ENCODE measurements around the gene GCDH. TPM values are rescaled to one million over a fixed set of nuclear protein-coding genes. Genes with fewer than 3 reads are reported as not detected.

Gene GCDH
- total RNA-seq (11.8 and 18.0 TPM in 2 replicates), polyA plus RNA-seq (10.3 and 15.5 TPM in 2 replicates), polyA minus RNA-seq (ENCODE audit: low replicate concordance) (9.9 and 29.3 TPM in 2 replicates)
- 11.1 and 17.6 TPM in 2 replicates for polyA plus RNA-seq (2012)

DNA sequence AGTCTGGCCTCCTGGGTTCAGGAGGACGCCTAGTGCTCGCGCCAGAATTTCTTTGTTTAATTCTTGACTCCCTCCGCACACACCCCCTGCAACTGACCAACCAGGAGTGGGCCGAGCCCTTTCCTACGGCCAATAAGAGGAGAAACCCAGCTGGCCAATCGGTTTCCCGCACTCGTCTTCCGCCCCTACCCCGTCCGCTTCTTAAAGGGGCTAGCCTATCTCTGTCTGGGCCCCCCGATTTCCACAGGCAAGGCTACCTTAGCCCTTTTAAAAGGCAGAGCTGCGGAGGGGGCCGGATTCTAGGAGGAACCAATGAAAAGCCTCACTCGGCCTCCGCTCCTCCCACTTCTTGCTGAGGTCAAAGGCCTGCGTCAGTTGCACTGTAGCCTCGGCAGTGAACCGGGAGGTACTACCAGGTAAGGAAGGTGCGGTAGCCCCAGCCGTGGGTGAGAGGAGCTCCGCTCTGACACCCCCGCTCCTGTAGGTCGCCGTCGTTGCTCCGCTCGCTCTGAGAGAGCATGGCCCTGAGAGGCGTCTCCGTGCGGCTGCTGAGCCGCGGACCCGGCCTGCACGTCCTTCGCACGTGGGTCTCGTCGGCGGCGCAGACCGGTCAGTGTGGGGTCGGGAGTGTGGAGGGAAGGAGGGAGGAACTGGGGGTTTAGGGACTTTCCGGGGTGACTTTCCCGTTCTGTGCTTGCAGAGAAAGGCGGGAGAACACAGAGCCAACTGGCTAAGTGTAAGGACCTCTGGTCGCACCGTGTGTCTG lies at the start of gene GCDH:
Gene GCDH, plus strand, starts transcription at position 374 of the 766 bp plus-strand sequence. Its CDS starts 145 bp downstream, at position 519.
- H3K4me3 ChIP-seq (replicated peaks in 1 of 4; ENCODE audit: control extremely low read depth in 1 of 4, insufficient read depth in 1 of 4, low read depth in 3 of 4, low read length in 4 of 4), result peak within 1 kb of the TSS; percentile 82 to 99 (median 92)
- no peaks in the 10 kb centered on the region for H3K9me3 ChIP-seq (ENCODE audit: control insufficient read depth, insufficient read depth, low read depth, low read length)
- peak; percentile 99 for DNase-seq (ENCODE audit: low read depth in 2 of 2)
- H3K79me2 ChIP-seq (ENCODE audit: control insufficient read depth, insufficient read depth, low read length), result peaks cover 1% of the 10 kb centered on the region
- H3K27me3 ChIP-seq (ENCODE audit: control insufficient read depth, insufficient read depth, low read length), result peaks cover 10% of the 10 kb centered on the region
- H3K27ac ChIP-seq (ENCODE audit: insufficient read depth, low read length), result peak within 1 kb of the TSS; percentile 61
- H3K36me3 ChIP-seq (ENCODE audit: control insufficient read depth, insufficient read depth, low read length), result no peaks in the 10 kb centered on the region
- H3K9ac ChIP-seq (ENCODE audit: insufficient read depth, low read length), result peak within 1 kb of the TSS; percentile 53
- peak within 1 kb of the TSS; percentile 98 for H2AFZ ChIP-seq (ENCODE audit: low read length)
- peaks cover 6% of the 10 kb centered on the region for H3K4me1 ChIP-seq (ENCODE audit: control insufficient read depth, extremely low read depth, insufficient read depth, low read length)
- no peaks in the 10 kb centered on the region for H4K20me1 ChIP-seq (ENCODE audit: control insufficient read depth, extremely low read depth, insufficient read depth, low read length)
- no peak for TF ChIP-seq EZH2 (IDR thresholded peaks at IDR 0.05; ENCODE audit: low read length, missing control alignments)
- TF ChIP-seq, protein P1, sequence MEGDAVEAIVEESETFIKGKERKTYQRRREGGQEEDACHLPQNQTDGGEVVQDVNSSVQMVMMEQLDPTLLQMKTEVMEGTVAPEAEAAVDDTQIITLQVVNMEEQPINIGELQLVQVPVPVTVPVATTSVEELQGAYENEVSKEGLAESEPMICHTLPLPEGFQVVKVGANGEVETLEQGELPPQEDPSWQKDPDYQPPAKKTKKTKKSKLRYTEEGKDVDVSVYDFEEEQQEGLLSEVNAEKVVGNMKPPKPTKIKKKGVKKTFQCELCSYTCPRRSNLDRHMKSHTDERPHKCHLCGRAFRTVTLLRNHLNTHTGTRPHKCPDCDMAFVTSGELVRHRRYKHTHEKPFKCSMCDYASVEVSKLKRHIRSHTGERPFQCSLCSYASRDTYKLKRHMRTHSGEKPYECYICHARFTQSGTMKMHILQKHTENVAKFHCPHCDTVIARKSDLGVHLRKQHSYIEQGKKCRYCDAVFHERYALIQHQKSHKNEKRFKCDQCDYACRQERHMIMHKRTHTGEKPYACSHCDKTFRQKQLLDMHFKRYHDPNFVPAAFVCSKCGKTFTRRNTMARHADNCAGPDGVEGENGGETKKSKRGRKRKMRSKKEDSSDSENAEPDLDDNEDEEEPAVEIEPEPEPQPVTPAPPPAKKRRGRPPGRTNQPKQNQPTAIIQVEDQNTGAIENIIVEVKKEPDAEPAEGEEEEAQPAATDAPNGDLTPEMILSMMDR (conservative IDR thresholded peaks at IDR 0.05 in 1 of 2, IDR thresholded peaks at IDR 0.05 in 1 of 2; ENCODE audit: low read depth in 1 of 2, low read length in 2 of 2), result no peak
- H3K4me2 ChIP-seq (ENCODE audit: extremely low read depth, insufficient read depth, low read length), result peak within 1 kb of the TSS; percentile 99

DNA sequence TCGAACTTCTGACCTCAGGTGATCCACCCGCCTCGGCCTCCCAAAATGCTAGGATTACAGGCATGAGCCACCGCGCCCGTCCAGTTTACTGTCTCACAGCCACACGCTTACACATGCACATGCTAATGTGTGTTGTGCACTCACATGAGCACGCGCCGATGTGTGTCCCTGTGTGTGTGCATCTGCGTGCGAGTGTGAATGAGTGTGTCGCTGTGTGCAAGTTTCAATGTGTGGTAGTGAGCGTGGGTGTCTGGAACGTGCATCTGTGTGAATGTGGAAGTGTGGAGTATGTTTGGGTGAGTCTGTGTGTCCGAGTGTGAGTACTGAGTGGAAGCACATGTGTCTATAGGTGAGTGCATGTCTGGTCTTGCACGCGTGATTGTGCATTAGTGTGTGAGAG lies 48.4 kb upstream of the GCDH start:
- no peak for DNase-seq (ENCODE audit: low read depth in 2 of 2)
- H3K9me3 ChIP-seq (ENCODE audit: control insufficient read depth, insufficient read depth, low read depth, low read length), result no peaks in the 10 kb centered on the region
- H3K9ac ChIP-seq (ENCODE audit: insufficient read depth, low read length), result no peak overlapping the region
- no peak overlapping the region for H2AFZ ChIP-seq (ENCODE audit: low read length)
- no peaks in the 10 kb centered on the region for H3K36me3 ChIP-seq (ENCODE audit: control insufficient read depth, insufficient read depth, low read length)
- H3K4me2 ChIP-seq (ENCODE audit: extremely low read depth, insufficient read depth, low read length), result no peak overlapping the region
- no peak overlapping the region for H3K27ac ChIP-seq (ENCODE audit: insufficient read depth, low read length)
- TF ChIP-seq EZH2 (IDR thresholded peaks at IDR 0.05; ENCODE audit: low read length, missing control alignments), result no peak
- TF ChIP-seq, protein P1 (conservative IDR thresholded peaks at IDR 0.05 in 1 of 2, IDR thresholded peaks at IDR 0.05 in 1 of 2; ENCODE audit: low read depth in 1 of 2, low read length in 2 of 2), result no peak
- H3K4me1 ChIP-seq (ENCODE audit: control insufficient read depth, extremely low read depth, insufficient read depth, low read length), result peaks cover 6% of the 10 kb centered on the region
- H3K27me3 ChIP-seq (ENCODE audit: control insufficient read depth, insufficient read depth, low read length), result peaks cover 35% of the 10 kb centered on the region
- no peaks in the 10 kb centered on the region for H3K79me2 ChIP-seq (ENCODE audit: control insufficient read depth, insufficient read depth, low read length)
- H4K20me1 ChIP-seq (ENCODE audit: control insufficient read depth, extremely low read depth, insufficient read depth, low read length), result no peaks in the 10 kb centered on the region
- no peak overlapping the region for H3K4me3 ChIP-seq (replicated peaks in 1 of 4; ENCODE audit: control extremely low read depth in 1 of 4, insufficient read depth in 1 of 4, low read depth in 3 of 4, low read length in 4 of 4)

DNA sequence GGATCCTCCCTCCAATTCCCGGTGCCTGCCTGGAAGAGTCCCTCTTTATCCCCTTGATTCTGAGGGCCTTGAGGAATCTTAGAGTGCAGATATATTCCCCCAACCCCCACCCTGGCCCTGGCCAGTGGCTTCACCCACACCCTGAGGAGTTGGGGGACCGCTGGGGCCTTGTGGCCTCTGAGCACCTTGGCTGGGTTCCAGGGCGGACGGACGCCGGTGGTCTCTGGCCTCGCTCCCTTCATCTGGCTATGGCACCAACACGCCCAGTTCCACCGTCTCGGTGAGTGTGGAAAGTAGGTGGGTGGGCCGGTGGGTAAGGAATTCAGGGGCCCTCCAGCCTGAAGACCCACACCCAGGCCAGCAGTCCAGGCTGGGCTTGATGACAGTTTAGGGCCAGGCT lies 47.6 kb upstream of the GCDH start:
- Histone ChIP-seq H3K27ac (ENCODE audit: insufficient read depth, low read length) (no peak overlapping the region), H2AFZ (ENCODE audit: low read length) (no peak overlapping the region), H4K20me1 (ENCODE audit: control insufficient read depth, extremely low read depth, insufficient read depth, low read length) (no peaks in the 10 kb centered on the region), H3K79me2 (ENCODE audit: control insufficient read depth, insufficient read depth, low read length) (no peaks in the 10 kb centered on the region), H3K36me3 (ENCODE audit: control insufficient read depth, insufficient read depth, low read length) (no peaks in the 10 kb centered on the region), H3K4me1 (ENCODE audit: control insufficient read depth, extremely low read depth, insufficient read depth, low read length) (peaks cover 6% of the 10 kb centered on the region), H3K9me3 (ENCODE audit: control insufficient read depth, insufficient read depth, low read depth, low read length) (no peaks in the 10 kb centered on the region), H3K27me3 (ENCODE audit: control insufficient read depth, insufficient read depth, low read length) (peaks cover 28% of the 10 kb centered on the region), H3K4me3 (replicated peaks in 1 of 4; ENCODE audit: control extremely low read depth in 1 of 4, insufficient read depth in 1 of 4, low read depth in 3 of 4, low read length in 4 of 4) (no peak overlapping the region), H3K9ac (ENCODE audit: insufficient read depth, low read length) (no peak overlapping the region), H3K4me2 (ENCODE audit: extremely low read depth, insufficient read depth, low read length) (no peak overlapping the region)
- DNase-seq (ENCODE audit: low read depth in 2 of 2), result no peak
- TF ChIP-seq, protein P1 (conservative IDR thresholded peaks at IDR 0.05 in 1 of 2, IDR thresholded peaks at IDR 0.05 in 1 of 2; ENCODE audit: low read depth in 1 of 2, low read length in 2 of 2), result no peak
- TF ChIP-seq EZH2 (IDR thresholded peaks at IDR 0.05; ENCODE audit: low read length, missing control alignments), result no peak
